Fibroblast of the conjunctiva (primary cell): ENCODE measurements around the gene DYNLT1.
A peak's percentile ranks its signal among the peaks of the same experiment; 100 is the strongest.
"Not testable (repeated sequence)": the region's sequence is repeated elsewhere in the genome, so short reads cannot be mapped to it uniquely, and the experiment has no call there.

Source experiments
- DNase-seq: peaks from one replicate; pipeline ENCODE4 v3.0.0-alpha.2; 2010; ENCODE audit warnings: low read depth

The DYNLT1 gene

GRCh38 chr6:158642097-158642601 lies 2.4 kb downstream of the DYNLT1 start:
- DNase-seq: peak; percentile 90

GRCh38 chr6:158640519-158640918 lies 4.0 kb downstream of the DYNLT1 start:
- DNase-seq: no peak

- DNase-seq: no peak
These were observed 5.5 kb downstream of the DYNLT1 start for GRCh38 chr6:158639056-158639455.

DNA sequence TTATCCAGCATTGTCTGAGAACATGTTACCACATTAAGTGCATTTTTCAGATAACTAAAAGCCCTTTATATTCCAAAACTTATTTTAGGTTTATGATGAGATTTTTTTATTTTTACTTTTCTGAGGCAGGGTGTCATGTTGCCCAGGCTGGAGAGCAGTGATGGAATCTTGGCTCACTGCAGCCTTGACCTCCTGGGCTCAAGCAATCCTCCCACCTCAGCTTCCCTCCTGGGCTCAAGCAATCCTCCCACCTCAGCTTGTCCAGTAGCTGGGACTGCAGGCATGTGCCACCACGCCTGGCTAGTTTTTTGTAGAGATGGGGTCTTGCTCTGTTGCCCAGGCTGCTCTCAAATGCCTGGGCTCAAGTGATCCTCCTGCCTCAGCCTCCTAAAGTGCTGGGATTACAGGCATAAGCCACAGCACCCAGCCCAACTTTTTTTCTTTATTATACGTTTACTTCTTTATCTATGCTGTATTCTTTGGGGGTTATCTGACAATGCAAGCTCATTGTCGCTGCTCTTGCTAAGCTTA lies 6.2 kb downstream of the DYNLT1 start:
- no peak for DNase-seq

GRCh38 chr6:158636778-158637177 lies 7.8 kb downstream of the DYNLT1 start:
- DNase-seq: no peak

GRCh38 chr6:158635427-158636073 lies 9.0 kb downstream of the DYNLT1 start:
- DNase-seq: no peak

DNA sequence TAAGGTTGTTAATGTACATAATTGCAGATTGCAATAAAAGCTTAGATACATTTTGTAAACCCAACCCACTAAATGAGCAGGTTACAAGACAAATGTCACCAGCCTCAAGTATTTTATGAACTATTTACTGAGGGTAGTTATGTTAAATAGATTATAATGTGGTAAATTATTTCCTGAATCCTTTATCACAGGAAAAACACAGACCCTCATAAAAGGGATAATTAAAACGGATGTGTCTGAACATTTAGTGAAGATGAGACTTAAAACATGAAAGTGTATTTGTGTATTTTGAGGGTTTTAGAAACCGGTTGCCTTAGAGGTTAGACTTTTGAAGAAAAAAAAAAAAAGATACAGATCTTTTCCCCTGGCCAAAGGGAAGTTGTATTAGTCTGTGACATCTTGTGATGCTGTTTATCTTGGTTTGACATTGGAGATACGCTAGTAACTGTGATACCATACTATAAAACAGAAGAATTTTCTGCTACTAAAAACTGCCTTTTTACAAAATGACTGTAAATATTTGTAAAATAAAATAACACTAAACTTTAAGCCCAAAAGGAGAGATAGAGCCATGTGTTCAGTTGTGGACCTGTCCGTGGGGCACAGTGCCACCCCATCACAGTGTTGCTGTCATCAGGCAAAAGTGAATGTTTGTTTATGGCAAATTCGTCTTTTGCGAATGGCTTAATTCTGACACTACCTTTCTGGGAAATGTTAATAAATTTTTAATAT lies 9.7 kb downstream of the DYNLT1 start:
- no peak for DNase-seq

DNA sequence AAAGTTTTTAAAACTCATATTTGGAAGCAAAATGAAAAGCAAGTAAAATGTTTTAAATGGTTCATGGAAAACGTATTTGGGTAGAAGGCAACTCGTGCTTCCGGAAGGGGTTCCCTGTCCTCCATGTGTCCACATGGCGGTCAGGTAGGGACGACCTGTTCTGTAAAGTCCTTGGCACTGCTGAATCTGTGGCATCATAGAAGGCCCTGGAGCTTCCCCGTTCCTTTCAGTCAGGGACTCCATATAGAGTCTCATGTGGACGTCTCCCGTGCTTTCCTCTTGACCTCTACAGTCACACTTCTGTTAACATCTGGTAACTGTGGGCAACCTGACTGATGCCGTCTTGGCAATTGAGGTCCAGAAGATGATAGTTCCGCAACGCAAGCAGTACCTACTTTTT lies 11.4 kb downstream of the DYNLT1 start:
- DNase-seq: no peak

DNA sequence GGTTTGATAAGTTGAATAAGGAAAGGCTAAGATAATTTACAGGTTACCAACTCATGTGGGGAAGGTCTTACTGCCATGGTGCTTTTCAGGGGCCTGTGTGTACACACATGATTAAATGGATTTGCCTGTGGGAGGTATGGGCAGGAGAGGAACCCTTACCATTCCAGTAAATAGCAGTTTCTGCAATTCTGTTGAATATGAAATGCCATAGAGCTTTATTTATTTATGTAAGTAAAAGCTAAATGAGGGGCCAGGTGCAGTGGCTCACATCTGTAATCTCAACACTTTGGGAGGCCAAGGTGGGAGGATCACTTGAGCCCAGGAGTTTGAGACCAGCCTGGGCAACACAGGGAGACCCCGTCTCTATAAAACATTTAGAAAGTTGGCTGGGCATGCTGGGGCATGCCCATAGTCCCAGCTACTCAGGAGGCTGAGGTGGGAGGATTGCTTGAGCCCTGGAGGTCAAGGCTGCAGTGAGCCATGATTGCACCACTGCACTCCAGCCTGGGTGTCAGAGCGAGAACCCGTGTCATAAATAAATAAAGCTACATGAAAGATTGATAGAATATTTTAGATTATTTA lies 11.9 kb downstream of the DYNLT1 start:
- not testable (repeated sequence) for DNase-seq

- DNase-seq: peak; percentile 49
These were observed 12.6 kb downstream of the DYNLT1 start for GRCh38 chr6:158631678-158632537.

DNA sequence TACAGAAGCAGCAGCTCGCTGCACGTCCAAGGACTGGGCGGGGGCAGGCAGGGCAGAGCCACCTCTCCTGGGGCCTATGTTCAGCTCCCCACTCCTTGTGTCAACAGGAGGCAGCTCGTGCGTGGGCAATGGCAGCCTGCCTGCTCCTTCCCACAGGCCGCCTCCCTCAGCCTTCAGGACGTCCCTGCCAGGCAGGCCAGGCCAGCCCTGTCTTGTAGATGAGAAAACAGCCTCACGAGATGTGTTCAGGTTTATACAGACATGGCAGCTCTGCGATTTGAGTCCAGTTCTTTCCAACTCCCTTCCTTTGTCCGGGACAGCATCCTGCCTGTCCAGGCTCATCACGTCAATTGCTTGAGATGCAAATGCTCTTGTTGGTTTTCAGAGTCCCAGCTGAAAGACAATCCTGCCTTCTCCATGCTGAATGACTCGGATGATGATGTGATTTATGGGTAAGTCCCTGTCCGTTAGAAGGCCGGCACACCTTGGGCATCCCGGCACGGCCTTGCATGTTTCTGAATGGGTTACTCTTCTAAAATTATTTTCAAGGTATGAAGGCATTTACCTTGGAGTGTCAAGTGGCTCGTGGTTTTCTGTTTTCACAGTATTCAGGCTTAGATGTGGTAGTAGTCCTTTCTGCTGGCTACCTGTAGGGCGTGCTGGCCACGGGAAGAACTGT lies 13.5 kb downstream of the DYNLT1 start:
- DNase-seq: peak; percentile 27

- no peak for DNase-seq
These were observed 14.9 kb downstream of the DYNLT1 start for GRCh38 chr6:158629367-158630221.

- DNase-seq: no peak
These were observed 16.0 kb downstream of the DYNLT1 start for GRCh38 chr6:158628542-158628941.

GRCh38 chr6:158627940-158628211 lies 16.7 kb downstream of the DYNLT1 start:
- no peak for DNase-seq

DNA sequence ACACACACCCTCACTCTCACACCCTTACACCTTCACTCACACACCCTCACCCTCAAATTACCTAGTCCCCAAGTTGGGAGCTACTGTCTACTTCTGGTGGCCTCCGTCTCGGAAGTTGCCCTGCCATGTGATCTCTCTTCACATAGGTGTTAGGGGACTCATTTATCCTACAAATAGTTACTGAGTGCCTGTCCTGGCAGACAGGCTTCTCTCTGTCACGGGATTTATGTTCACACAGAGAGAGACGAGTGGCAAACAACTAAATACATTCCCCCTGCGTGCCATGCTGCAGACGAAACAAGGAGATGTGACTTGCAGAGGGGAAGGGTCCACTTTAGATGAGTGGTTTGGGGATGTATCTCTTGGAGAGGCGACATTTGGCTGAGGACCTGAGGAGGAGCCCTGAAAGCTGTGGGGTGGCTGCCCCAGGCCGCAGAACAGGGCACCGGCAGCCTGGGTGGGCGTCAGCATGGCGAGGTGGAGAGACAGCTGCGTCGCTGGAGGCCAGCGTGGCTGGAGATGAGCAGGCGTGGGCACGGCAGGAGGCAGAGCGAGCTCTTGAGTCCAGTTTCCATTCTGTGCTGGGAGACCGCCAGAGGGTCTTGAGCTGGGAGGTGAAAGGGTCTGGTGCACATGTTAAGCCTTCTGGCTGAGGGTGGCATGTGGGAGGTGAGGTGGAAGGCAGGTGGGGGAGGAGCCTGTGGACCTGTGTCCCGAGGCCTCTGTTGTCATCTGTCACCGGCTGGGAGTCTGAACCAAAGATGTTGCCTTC lies 17.2 kb downstream of the DYNLT1 start:
- DNase-seq: no peak

GRCh38 chr6:158626360-158627167 lies 18.0 kb downstream of the DYNLT1 start:
- no peak for DNase-seq

DNA sequence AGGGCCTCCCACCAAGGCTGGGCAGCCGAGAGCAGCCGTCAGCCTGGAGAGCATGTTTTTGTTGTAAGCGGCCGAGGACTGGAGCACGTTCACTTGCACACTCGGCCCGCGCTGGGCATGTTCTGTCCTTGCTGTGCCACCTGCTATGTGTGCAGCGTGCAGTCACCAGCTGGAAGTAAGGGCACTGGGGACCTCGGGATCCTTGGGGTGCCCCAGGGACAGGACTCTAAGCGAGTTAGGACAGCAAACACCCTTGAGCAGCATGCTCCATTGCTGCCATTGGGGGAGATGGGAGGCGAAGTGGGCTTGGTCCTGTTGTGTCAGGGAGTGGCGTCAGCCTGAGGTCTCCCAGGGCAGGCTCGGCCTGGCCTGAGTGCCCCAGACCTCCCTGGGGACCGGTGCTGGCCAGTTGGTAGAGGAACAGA lies 18.6 kb downstream of the DYNLT1 start:
- DNase-seq: no peak

GRCh38 chr6:158624684-158625682 lies 19.6 kb downstream of the DYNLT1 start:
- DNase-seq: no peak
